Subcutaneous adipose tissue (tissue), 1 donor: Measurements from ENCODE around the gene MSL3B.

ENCODE experiments used
- TF ChIP-seq, protein P1 (sequence below): fragments of 450-650 bp; IDR thresholded peaks from one replicate; pipeline ENCODE4 v1.5.1; 2016; ENCODE audit warnings: low read depth, mild to moderate bottlenecking, control low read depth, antibody characterized with exemption, moderate library complexity

Gene MSL3B

GRCh38 chr2:233901367-233901766, 33.2 kb upstream of the MSL3B start:
- TF ChIP-seq, protein P1, sequence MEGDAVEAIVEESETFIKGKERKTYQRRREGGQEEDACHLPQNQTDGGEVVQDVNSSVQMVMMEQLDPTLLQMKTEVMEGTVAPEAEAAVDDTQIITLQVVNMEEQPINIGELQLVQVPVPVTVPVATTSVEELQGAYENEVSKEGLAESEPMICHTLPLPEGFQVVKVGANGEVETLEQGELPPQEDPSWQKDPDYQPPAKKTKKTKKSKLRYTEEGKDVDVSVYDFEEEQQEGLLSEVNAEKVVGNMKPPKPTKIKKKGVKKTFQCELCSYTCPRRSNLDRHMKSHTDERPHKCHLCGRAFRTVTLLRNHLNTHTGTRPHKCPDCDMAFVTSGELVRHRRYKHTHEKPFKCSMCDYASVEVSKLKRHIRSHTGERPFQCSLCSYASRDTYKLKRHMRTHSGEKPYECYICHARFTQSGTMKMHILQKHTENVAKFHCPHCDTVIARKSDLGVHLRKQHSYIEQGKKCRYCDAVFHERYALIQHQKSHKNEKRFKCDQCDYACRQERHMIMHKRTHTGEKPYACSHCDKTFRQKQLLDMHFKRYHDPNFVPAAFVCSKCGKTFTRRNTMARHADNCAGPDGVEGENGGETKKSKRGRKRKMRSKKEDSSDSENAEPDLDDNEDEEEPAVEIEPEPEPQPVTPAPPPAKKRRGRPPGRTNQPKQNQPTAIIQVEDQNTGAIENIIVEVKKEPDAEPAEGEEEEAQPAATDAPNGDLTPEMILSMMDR = no peak

- TF ChIP-seq, protein P1 = no peak
Measured at GRCh38 chr2:233892793-233893192, 24.6 kb upstream of the MSL3B start.

DNA sequence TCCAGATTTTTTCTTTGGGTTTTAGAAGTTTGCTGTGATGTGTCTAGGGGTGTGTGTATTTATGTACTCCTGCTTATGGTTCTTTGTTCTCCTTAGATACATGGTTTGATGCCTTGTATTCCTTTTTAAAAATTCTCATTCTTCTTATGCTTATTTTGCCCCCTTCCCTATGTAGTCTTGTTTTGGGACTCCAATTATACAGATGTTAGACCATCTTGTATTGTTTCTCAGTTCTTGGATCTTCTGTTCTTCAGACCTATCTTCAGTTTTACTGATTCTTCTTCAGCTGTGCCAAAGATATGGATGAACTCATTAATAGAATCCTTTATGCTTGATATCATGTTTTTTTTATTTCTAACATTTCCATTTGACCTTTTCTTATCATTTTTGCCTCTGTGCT, 14.2 kb upstream of the MSL3B start:
- TF ChIP-seq, protein P1 = no peak

DNA sequence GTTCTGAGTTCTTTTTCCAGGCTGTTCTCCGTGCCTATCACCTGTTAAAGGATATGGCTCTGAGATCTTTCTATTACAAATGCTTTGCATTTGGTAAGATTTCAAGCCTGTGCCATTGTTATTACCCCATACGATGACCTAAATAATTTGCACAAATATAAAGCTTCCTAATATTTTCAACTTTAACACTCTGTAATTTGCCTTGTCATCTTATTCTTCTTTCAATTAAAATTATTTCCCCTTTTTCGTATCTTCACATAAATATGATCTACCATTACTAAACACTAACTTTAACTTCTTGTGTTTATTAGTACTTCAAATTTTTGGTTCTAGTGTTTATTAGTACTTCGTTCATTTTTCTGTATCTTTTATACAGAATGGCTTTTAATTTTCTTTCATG, 3.2 kb upstream of the MSL3B start:
- TF ChIP-seq, protein P1 = no peak

- TF ChIP-seq, protein P1 = no peak
Measured at GRCh38 chr2:233866479-233866878, 1.7 kb downstream of the MSL3B start.

GRCh38 chr2:233865838-233866237, 2.3 kb downstream of the MSL3B start:
- TF ChIP-seq, protein P1 = no peak

DNA sequence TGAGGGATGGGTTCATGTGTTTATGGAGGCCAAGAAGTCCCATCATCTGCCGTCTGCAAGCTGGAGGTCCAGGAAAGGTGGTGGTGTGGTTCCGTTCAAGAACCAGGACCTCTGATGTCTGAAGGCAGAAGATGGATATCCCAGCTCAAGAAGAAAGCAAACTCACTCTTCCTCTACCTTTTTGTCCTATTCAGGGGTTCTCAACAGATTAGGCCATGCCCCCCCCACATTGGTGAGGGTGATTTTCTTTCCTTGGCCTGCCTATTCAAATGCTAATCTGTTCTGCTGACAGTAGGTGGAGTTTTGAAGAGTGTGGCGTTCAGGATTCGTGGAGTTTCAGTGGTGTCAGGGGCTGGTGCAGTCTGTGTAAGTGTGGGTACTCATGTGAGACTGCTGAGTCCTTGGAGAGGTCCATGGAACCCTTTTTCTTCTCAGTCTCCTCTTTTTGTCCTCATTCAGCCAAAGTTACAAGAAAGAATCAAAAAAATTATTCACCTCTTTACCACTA, 5.9 kb downstream of the MSL3B start:
- TF ChIP-seq, protein P1 = no peak
